A549 (cell line): ENCODE measurements around the gene SLC39A5. TPM values are rescaled to one million over a fixed set of nuclear protein-coding genes. Genes with fewer than 3 reads are reported as not detected.
"Not testable (repeated sequence)": the region's sequence is repeated elsewhere in the genome, so short reads cannot be mapped to it uniquely, and the experiment has no call there.

Source experiments
- ATAC-seq, 2 experiments: fragments of 200-7000 bp in 1 of 2; fragments of >200 bp in 1 of 2; cut with Nextera tagmentation in 1 of 2; cut with Tn5 transposase in 1 of 2; 3 replicates each; pipeline versions ENCODE4 v1.8.0 to v1.9.1; 2018 to 2020; ENCODE audit warnings: mild to moderate bottlenecking in 1 of 2, moderate library complexity in 1 of 2
- CTCF ChIA-PET: fragments of 300-600 bp; sonication (Branson Sonifier 250); formaldehyde crosslinking; extraction: SDS; loops from one replicate; lab custom pipeline; 2021; ENCODE audit warnings: antibody characterized with exemption, inconsistent platforms; lab: Yijun Ruan, JAX
- POLR2A ChIA-PET: fragments of 350-600 bp; formaldehyde crosslinking; extraction: SDS; loops from one replicate; lab custom pipeline; 2021; ENCODE audit warnings: antibody characterized with exemption, inconsistent platforms; lab: Yijun Ruan, JAX
- DNase-seq, 2 experiments: peaks; one replicate each; pipeline versions ENCODE4 v3.0.0 to v3.0.0-alpha.2; 2011 to 2016; ENCODE audit warnings: low read depth in 1 of 2, low spot score in 1 of 2
- FAIRE-seq: peaks from 2 replicates; lab custom pipeline; 2011; peaks lifted over from hg19 to GRCh38; lab: Jason Lieb, UNC
- H3K27ac ChIP-seq, 2 experiments: fragments of >200 bp; sonication (Bioruptor Twin); formaldehyde crosslinking; 3 replicates each; pipeline ENCODE4 v1.5.1; 2016 to 2017
- H3K4me1 ChIP-seq: fragments of >200 bp; sonication (Bioruptor Twin); formaldehyde crosslinking; 3 replicates; pipeline ENCODE4 v1.6.1; 2016
- H3K4me2 ChIP-seq: fragments of >200 bp; sonication (Bioruptor Twin); formaldehyde crosslinking; 3 replicates; pipeline ENCODE4 v1.6.1; 2016
- H3K4me3 ChIP-seq: fragments of >200 bp; sonication (Bioruptor Twin); formaldehyde crosslinking; 3 replicates; pipeline ENCODE4 v1.5.1; 2016
- H3K9me3 ChIP-seq: fragments of >200 bp; sonication (Bioruptor Twin); formaldehyde crosslinking; 3 replicates; pipeline ENCODE4 v1.6.1; 2016
- BCL3 ChIP-seq: fragments of >200 bp; sonication (Bioruptor Twin); formaldehyde crosslinking; IDR thresholded peaks from 3 replicates; pipeline ENCODE4 v1.6.1; 2016
- CHD2 ChIP-seq: fragments of 150-350 bp; IDR thresholded peaks from 2 replicates; pipeline ENCODE4 v1.6.1; 2014; ENCODE audit warnings: low read length; ENCODE audit not compliant: partially characterized antibody
- EHF ChIP-seq: fragments of 250-450 bp; sonication (Bioruptor Pico); IDR thresholded peaks from 2 replicates; pipeline ENCODE4 v1.5.0; 2020; ENCODE audit warnings: mild to moderate bottlenecking
- EHMT2 ChIP-seq: fragments of 200-600 bp; sonication (generic); IDR thresholded peaks from 2 replicates; pipeline ENCODE4 v1.6.1; 2016; ENCODE audit warnings: antibody characterized with exemption, low read depth, mild to moderate bottlenecking, moderate library complexity
- FOSL2 ChIP-seq, 2 experiments: fragments of 450-650 bp in 1 of 2; fragments of >200 bp in 1 of 2; sonication (Bioruptor Twin) in 1 of 2; formaldehyde crosslinking; IDR thresholded peaks; 2 replicates each; pipeline versions ENCODE4 v1.5.0 to v1.6.1; 2016 to 2020; ENCODE audit warnings: mild to moderate bottlenecking in 1 of 2, moderate library complexity in 1 of 2
- GATA3 ChIP-seq: IDR thresholded peaks from 2 replicates; pipeline ENCODE4 v1.6.1; 2012; ENCODE audit warnings: borderline replicate concordance
- HMGXB4 ChIP-seq: fragments of 250-450 bp; sonication (Bioruptor Pico); IDR thresholded peaks from 2 replicates; pipeline ENCODE4 v1.5.0; 2021; ENCODE audit warnings: mild to moderate bottlenecking, moderate library complexity, borderline replicate concordance
- MAFK ChIP-seq: fragments of 450-650 bp; IDR thresholded peaks from 2 replicates; pipeline ENCODE4 v1.6.1; 2014; ENCODE audit not compliant: partially characterized antibody
- MYC ChIP-seq: IDR thresholded peaks from 2 replicates; pipeline ENCODE4 v1.6.1; 2012; ENCODE audit warnings: mild to moderate bottlenecking, inconsistent platforms, low read length, improper control_type of control experiment, borderline replicate concordance
- PBX3 ChIP-seq: IDR thresholded peaks from 2 replicates; pipeline ENCODE4 v1.6.1; 2012
- POLR2AphosphoS2 ChIP-seq: conservative IDR thresholded peaks from 2 replicates; pipeline ENCODE4 v1.6.1; 2012; ENCODE audit warnings: low read length, improper control_type of control experiment, inconsistent platforms
- RCOR1 ChIP-seq: fragments of 150-350 bp; IDR thresholded peaks from 2 replicates; pipeline ENCODE4 v1.6.1; 2014; ENCODE audit warnings: antibody characterized with exemption, low read length, low read depth
- RFX5 ChIP-seq: fragments of 450-650 bp; IDR thresholded peaks from 2 replicates; pipeline ENCODE4 v1.7.1; 2014; ENCODE audit warnings: antibody characterized with exemption, mild to moderate bottlenecking, moderate library complexity
- TFCP2L1 ChIP-seq: fragments of 250-450 bp; sonication (Bioruptor Pico); IDR thresholded peaks from 2 replicates; pipeline ENCODE4 v1.5.0; 2021; ENCODE audit warnings: mild to moderate bottlenecking
- TP53 ChIP-seq: fragments of 250-450 bp; sonication (Bioruptor Pico); IDR thresholded peaks from 2 replicates; pipeline ENCODE4 v1.5.0; 2021; ENCODE audit warnings: mild to moderate bottlenecking, moderate library complexity
- WGBS: methylation state at CpG from one replicate; pipeline ENCODE4 v1.1.6; 2017; ENCODE audit errors: missing lambda C conversion rate; 5-methylcytosine and 5-hydroxymethylcytosine counted together
- polyA plus RNA-seq, 4 experiments: library from polyadenylated mRNA; depleted of rRNA in 3 of 4; stranded (reverse); fragments of >200 nt; fragmentation: RNase III in 1 of 4; extraction: RNeasy Plus Mini Kit Qiagen cat#74134 plus additional on column Dnase treatment in 1 of 4; gene quantifications; 2 replicates in 3 of 4; 3 replicates in 1 of 4; pipeline ENCODE4 v1.2.3, GENCODE V29; 2011 to 2017

SLC39A5 gene
- polyA plus RNA-seq, 2 of the 4 experiments (the other 2 are of a cell fraction) = 0.23 TPM; not detected in 1

GRCh38 chr12:56282030-56282429 lies 52.2 kb downstream of the SLC39A5 start:
- POLR2A ChIA-PET = no interaction called here
- FAIRE-seq = no peak
- H3K9me3 ChIP-seq = no peaks in the 10 kb centered on the region
- WGBS = 84% methylated on average over 6 of the region's 6 CpGs
- no peak overlapping the region for H3K4me3 ChIP-seq
- no peak overlapping the region for H3K4me2 ChIP-seq
- peaks cover 20% of the 10 kb centered on the region for H3K4me1 ChIP-seq
- TF ChIP-seq RFX5 = no peak
- TF ChIP-seq FOSL2 (IDR thresholded peaks at IDR 0.05) = no peak
- TF ChIP-seq FOSL2 (CRISPR knock-in tag; IDR thresholded peaks at IDR 0.05) = no peak
- TF ChIP-seq EHMT2 = no peak
- no peak for TF ChIP-seq BCL3
- TF ChIP-seq PBX3 = no peak
- no peak for TF ChIP-seq HMGXB4
- TF ChIP-seq RCOR1 = no peak
- no peak for TF ChIP-seq MYC
- no peak for TF ChIP-seq CHD2
- no peak for TF ChIP-seq GATA3
- no peak for TF ChIP-seq POLR2AphosphoS2
- no peak for TF ChIP-seq EHF (CRISPR knock-in tag)
- TF ChIP-seq TFCP2L1 (CRISPR knock-in tag) = no peak
- CTCF ChIA-PET = interaction anchor here (0.6 to 1.6 kb wide), 4 partner anchors 9 to 28 kb away, joined by 3 to 4 read pairs (median 4); partner anchors contain the start of genes ANKRD52 and COQ10A
- H3K27ac ChIP-seq = no peak overlapping the region
- DNase-seq = no peak
- no peak for ATAC-seq

GRCh38 chr12:56282579-56282978 lies 52.7 kb downstream of the SLC39A5 start:
- 85% methylated on average over 2 of the region's 2 CpGs for WGBS
- CTCF ChIA-PET = interaction anchor here (1.2 to 1.6 kb wide), 3 partner anchors 9 to 24 kb away, joined by 3 to 4 read pairs (median 4); partner anchors contain the start of genes ANKRD52 and COQ10A
- Histone ChIP-seq H3K4me2 (no peak overlapping the region), H3K4me3 (no peak overlapping the region), H3K27ac (no peak overlapping the region), H3K9me3 (no peaks in the 10 kb centered on the region), H3K4me1 (peaks cover 25% of the 10 kb centered on the region)
- POLR2A ChIA-PET = interaction anchor here (1.5 kb wide), 1 partner anchor 16 kb away, joined by 9 read pairs; the partner anchor contains the start of gene COQ10A
- FAIRE-seq (no peak), DNase-seq (no peak), ATAC-seq (no peak)
- TF ChIP-seq TP53 (CRISPR knock-in tag) = no peak
- TF ChIP-seq MAFK = peak; percentile 94

GRCh38 chr12:56284263-56284662 lies 54.4 kb downstream of the SLC39A5 start:
- H3K4me2 ChIP-seq, H3K27ac ChIP-seq, ATAC-seq, DNase-seq, FAIRE-seq, H3K4me3 ChIP-seq, H3K9me3 ChIP-seq: not testable (repeated sequence)
- ChIA-PET POLR2A (interaction anchor here (1.0 kb wide), 1 partner anchor 17 kb away, joined by 3 read pairs; the partner anchor contains the start of gene COQ10A), CTCF (interaction anchor here (0.7 to 4.8 kb wide), 3 partner anchors 16 to 78 kb away, joined by 3 to 36 read pairs (median 22); partner anchors contain the start of genes ANKRD52 and COQ10A)
- WGBS = 91% methylated on average over 5 of the region's 5 CpGs
- peaks cover 32% of the 10 kb centered on the region for H3K4me1 ChIP-seq
